ENCODE results near the gene MACIR. TPM values are rescaled to one million over a fixed set of nuclear protein-coding genes. Genes with fewer than 3 reads are reported as not detected.

Gene MACIR
- total RNA-seq, 6 experiments from 2014 or later, result 0.37 to 1.9 (median 0.75) TPM

DNA sequence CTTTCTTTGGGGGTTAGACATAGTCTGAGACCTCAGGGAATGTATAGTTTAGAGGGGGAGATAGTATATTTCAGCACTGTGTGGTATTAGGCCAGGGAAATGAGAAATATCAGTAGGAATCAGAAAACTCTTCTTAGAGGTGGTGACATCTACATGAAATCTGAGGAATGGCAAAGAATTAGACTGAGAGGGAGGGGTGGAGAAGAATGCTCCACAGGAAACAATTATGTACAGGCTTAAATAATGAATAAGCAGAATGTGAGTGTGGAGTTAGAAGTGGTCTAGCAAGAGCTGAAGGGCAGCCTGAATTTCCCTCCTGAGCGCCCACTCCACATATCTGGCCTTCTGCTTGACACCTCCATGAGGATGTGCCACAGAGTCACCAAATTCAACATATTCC lies 3.6 kb upstream of the MACIR start:
- ATAC-seq, result no peak
- Histone ChIP-seq H3K27ac (no peak overlapping the region), H3K9me3 (no peaks in the 10 kb centered on the region), H3K36me3 (no peaks in the 10 kb centered on the region), H3K4me3 (no peak overlapping the region), H3K4me1 (peaks cover 0 to 3% (median 0%) of the 10 kb centered on the region in 4 donors), H3K27me3 (no peaks in the 10 kb centered on the region)
- no peak for DNase-seq
- no CpG with 5 or more reads among the region's 1 CpG for WGBS (ENCODE audit: insufficient coverage, low coverage, low lambda C conversion rate, missing lambda C conversion rate)
- intact Hi-C loops (cut with DNase I), result no loop called here
- no peak for TF ChIP-seq POLR2A (IDR thresholded peaks at IDR 0.05)
- TF ChIP-seq CTCF (IDR thresholded peaks at IDR 0.05), result no peak

GRCh38 chr5:103255691-103256090 lies 2.9 kb upstream of the MACIR start:
- H3K27me3 ChIP-seq, result no peaks in the 10 kb centered on the region
- ATAC-seq (no peak), DNase-seq (no peak)
- 84% methylated on average over 4 of the region's 7 CpGs for WGBS (ENCODE audit: insufficient coverage, low coverage, low lambda C conversion rate, missing lambda C conversion rate)
- TF ChIP-seq POLR2A (IDR thresholded peaks at IDR 0.05) (no peak), CTCF (IDR thresholded peaks at IDR 0.05) (no peak)
- intact Hi-C loops (cut with DNase I), result no loop called here
- H3K4me3 ChIP-seq, result no peak overlapping the region
- no peak overlapping the region for H3K27ac ChIP-seq
- no peaks in the 10 kb centered on the region for H3K9me3 ChIP-seq
- H3K4me1 ChIP-seq, result peaks cover 0 to 3% (median 0%) of the 10 kb centered on the region in 4 donors
- no peaks in the 10 kb centered on the region for H3K36me3 ChIP-seq

GRCh38 chr5:103256178-103256577 lies 2.4 kb upstream of the MACIR start:
- no peak overlapping the region for H3K27ac ChIP-seq
- no peak for ATAC-seq
- intact Hi-C loops (cut with DNase I), result no loop called here
- H3K9me3 ChIP-seq, result no peaks in the 10 kb centered on the region
- peaks cover 0 to 3% (median 0%) of the 10 kb centered on the region in 4 donors for H3K4me1 ChIP-seq
- TF ChIP-seq POLR2A (IDR thresholded peaks at IDR 0.05) (no peak), CTCF (IDR thresholded peaks at IDR 0.05) (no peak)
- H3K36me3 ChIP-seq, result no peaks in the 10 kb centered on the region
- no peak for DNase-seq
- no peak overlapping the region for H3K4me3 ChIP-seq
- H3K27me3 ChIP-seq, result no peaks in the 10 kb centered on the region
- 54% methylated on average over 4 of the region's 4 CpGs for WGBS (ENCODE audit: insufficient coverage, low coverage, low lambda C conversion rate, missing lambda C conversion rate)

- Histone ChIP-seq H3K27me3 (no peaks in the 10 kb centered on the region), H3K9me3 (no peaks in the 10 kb centered on the region), H3K4me1 (peaks cover 0 to 3% (median 0%) of the 10 kb centered on the region in 4 donors), H3K27ac (peak overlapping the region; percentile 41 to 65 (median 56)), H3K4me3 (peak overlapping the region; percentile 71 to 80 (median 72)), H3K36me3 (no peaks in the 10 kb centered on the region)
- DNase-seq (peak; percentile 63 to 72 (median 69)), ATAC-seq (peak; percentile 35 to 45 (median 40))
- TF ChIP-seq CTCF (IDR thresholded peaks at IDR 0.05) (no peak), POLR2A (IDR thresholded peaks at IDR 0.05) (no peak)
- WGBS (ENCODE audit: insufficient coverage, low coverage, low lambda C conversion rate, missing lambda C conversion rate), result no CpG with 5 or more reads among the region's 91 CpGs
- intact Hi-C loops (cut with DNase I), result no loop called here
These were observed 568 bp downstream of the MACIR start for GRCh38 chr5:103258957-103259704.
